GM12874 (cell line): ENCODE data around the gene TMEM63A.

ENCODE experiments used
- CTCF ChIP-seq: IDR thresholded peaks from 2 replicates; pipeline ENCODE4 v1.5.1; 2011; ENCODE audit warnings: low read depth, mild to moderate bottlenecking, control low read depth, low read length, moderate library complexity; ENCODE audit not compliant: insufficient read depth

Gene TMEM63A

GRCh38 chr1:225848030-225848955 lies 33.9 kb downstream of the TMEM63A start:
- no peak for TF ChIP-seq CTCF

DNA sequence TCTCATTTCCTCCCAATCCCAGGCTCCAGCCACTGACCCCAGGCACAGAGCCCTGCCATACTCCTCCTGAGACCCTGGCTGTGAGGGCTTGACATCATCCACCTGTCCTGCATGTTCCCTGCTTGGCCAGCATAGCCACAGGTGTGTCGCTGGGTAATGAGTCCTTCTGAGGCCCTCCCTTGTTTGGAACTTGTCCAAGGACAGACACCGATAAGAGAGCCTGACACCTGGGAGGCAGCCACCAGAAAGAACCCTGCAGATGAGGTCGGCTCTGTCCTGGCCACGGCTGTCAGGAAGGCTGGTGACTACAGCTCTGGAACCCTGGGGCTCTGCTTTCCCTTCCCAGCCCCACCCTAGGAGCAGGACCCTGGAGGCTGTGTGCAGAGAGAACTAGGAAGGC lies 34.6 kb downstream of the TMEM63A start:
- no peak for TF ChIP-seq CTCF

- TF ChIP-seq CTCF: no peak
Observed at GRCh38 chr1:225846331-225847310, 35.6 kb downstream of the TMEM63A start.

DNA sequence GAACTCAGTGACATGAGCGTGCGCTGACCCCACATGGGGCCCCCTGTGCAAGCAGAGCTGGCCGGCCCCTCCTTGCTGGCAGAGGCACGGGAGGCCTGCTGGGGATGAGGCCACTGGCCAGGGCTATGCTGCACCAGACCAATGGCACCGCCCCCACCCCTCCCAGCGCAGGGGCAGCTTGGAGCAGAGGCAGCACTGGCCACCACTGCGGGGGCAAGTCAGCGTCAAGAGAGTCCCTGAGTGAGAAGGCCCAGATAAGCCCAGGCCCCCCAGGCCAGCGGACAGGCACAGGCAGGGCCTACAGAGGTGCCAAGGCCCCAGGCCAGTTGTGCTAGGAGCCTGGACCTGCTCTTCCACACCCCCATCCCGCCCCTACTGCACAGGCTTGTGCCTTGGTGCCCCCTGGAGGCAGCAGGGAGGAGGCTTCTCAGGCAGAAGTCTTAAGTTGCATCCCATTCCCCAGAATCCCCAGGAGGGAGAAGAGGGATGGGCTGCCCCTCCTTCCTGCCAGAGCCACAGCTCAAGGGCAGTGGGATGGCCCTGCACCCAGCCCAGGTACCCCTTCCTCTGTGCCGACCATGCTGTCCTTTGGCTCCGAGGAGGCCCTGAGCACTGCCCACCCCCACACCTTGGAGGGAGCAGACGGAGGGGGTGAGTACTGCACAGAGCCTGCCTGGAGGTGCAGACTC lies 36.5 kb downstream of the TMEM63A start:
- TF ChIP-seq CTCF: peak; percentile 61

DNA sequence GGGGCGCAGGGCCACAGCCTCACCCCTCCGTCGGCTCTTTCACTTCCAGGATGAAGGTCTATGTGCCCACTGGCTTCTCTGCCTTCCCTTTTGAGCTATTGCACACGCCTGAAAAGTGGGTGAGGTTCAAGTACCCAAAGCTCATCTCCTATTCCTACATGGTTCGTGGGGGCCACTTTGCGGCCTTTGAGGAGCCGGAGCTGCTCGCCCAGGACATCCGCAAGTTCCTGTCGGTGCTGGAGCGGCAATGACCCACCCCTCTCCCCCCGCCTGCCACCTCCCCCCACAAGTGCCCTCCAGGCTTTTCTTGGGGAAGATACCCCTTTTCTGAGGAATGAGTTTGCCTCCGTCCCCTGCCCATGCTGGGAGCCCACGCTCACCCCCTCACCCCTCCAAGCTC lies 37.1 kb downstream of the TMEM63A start:
- TF ChIP-seq CTCF: no peak

DNA sequence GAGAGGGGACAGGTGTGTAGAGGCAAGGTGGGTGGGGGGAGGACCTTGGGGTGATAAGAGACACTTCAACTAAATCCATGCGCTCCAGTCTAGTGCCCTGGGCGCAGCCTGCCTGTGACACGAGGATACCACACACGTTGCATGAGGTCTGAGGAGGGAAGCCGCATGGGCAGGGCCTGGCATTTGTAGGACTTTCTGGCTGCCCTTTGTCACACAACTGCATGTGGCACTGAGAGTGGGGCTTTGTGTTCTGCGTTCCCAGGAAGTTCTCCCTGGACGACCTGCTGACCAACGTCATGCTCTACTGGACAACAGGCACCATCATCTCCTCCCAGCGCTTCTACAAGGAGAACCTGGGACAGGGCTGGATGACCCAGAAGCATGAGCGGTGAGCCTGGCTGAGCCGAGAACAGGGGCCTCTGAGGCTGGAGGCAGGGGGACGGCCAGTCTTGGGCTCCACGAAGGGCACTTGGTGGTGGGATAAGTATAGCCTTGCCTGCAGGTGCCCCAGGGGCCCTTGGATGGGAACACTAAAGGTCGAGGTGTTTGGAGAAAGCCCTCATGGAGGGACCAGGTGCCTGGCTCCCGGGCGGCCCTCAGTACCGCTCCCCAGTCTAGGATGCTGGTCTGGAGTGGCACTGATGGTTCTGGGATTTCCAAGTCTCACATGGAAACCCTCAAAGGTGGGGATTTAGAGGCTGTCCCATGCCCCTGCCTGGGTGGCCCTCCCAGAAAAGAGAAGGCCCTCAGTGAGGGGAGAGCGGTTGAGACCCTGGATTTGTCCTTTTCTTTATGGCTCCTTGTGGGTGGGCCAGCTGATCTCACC lies 37.7 kb downstream of the TMEM63A start:
- no peak for TF ChIP-seq CTCF
